IPS-18c (cell line): Measurements from ENCODE around the gene ELF5.

Experiments used
- H3K4me3 ChIP-seq: 2 replicates; pipeline ENCODE4 v1.7.0; 2013; ENCODE audit warnings: low read depth, mild to moderate bottlenecking, low read length, moderate library complexity; ENCODE audit not compliant: insufficient read depth
- H3K9me3 ChIP-seq: one replicate; pipeline ENCODE4 v1.6.1; 2013; ENCODE audit warnings: mild to moderate bottlenecking, low read length, moderate library complexity; ENCODE audit not compliant: control insufficient read depth, insufficient read depth

Gene ELF5

DNA sequence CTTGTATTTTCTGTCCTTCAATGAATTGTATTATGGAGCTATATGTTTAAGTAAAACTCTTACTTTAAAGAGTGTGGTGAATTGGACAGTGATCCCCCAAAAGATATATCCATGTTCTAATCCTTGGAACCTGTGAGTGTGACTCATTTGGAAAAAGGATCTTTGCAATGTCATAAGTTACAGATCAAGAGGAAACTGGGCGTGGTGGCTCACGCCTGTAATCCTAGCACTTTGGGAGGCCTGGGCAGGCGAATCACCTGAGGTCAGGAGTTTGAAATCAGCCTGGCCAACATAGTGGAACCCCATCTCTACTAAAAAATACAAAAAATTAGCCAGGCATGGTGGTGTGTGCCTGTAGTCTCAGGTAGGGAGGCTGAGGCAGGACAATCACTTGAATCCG, 36.7 kb downstream of the ELF5 start:
- Histone ChIP-seq H3K9me3 (no peaks in the 10 kb centered on the region), H3K4me3 (no peak overlapping the region)

DNA sequence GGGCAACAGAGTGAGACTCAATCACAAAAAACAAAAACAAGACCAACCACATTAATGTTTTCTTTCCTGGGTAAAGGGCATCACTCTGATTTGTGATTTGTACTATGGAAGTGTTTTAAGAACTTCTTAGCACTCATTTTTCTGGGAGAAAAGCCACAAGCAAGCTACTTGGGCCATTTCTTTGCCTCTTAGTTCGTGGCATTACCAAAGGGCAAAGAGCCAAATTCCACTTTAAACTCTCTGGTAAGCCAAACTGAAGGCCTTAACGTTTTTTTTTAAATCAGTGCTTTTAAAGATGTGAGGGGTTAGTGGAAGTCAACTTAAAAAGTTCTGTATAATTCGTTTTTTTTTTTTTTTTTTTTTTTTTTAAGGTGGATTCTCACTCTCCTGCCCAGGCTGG, 37.9 kb downstream of the ELF5 start:
- Histone ChIP-seq H3K4me3 (no peak overlapping the region), H3K9me3 (no peaks in the 10 kb centered on the region)

- Histone ChIP-seq H3K9me3 (no peaks in the 10 kb centered on the region), H3K4me3 (no peak overlapping the region)
Measured at GRCh38 chr11:34473603-34474169, 39.9 kb downstream of the ELF5 start.

- H3K4me3 ChIP-seq, result no peak overlapping the region
- H3K9me3 ChIP-seq, result no peaks in the 10 kb centered on the region
Measured at GRCh38 chr11:34468209-34468841, 45.3 kb downstream of the ELF5 start.

GRCh38 chr11:34466802-34467488, 46.6 kb downstream of the ELF5 start:
- Histone ChIP-seq H3K4me3 (no peak overlapping the region), H3K9me3 (no peaks in the 10 kb centered on the region)

GRCh38 chr11:34464591-34465051, 49.0 kb downstream of the ELF5 start:
- Histone ChIP-seq H3K4me3 (no peak overlapping the region), H3K9me3 (no peaks in the 10 kb centered on the region)

DNA sequence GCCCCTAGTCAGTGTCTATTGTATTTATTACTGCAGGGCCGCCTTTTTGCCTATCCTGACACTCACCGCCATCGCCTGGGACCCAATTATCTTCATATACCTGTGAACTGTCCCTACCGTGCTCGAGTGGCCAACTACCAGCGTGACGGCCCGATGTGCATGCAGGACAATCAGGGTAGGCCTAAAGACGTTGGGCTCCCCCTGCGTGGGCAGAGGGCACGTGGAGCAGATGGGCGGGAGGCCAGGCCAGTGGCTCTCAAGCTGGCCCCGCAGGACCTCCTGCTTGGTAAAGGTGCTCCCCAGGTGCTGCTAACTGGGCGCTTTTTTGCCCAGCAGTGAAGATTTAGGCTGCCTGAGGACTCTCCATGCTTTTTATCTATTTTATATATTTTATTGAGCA, 52.4 kb downstream of the ELF5 start:
- H3K4me3 ChIP-seq, result no peak overlapping the region

GRCh38 chr11:34460278-34460677, 53.3 kb downstream of the ELF5 start:
- no peak overlapping the region for H3K4me3 ChIP-seq
- no peaks in the 10 kb centered on the region for H3K9me3 ChIP-seq

More for the DNA sequence above, 52.4 kb downstream of the ELF5 start:
- no peaks in the 10 kb centered on the region for H3K9me3 ChIP-seq

DNA sequence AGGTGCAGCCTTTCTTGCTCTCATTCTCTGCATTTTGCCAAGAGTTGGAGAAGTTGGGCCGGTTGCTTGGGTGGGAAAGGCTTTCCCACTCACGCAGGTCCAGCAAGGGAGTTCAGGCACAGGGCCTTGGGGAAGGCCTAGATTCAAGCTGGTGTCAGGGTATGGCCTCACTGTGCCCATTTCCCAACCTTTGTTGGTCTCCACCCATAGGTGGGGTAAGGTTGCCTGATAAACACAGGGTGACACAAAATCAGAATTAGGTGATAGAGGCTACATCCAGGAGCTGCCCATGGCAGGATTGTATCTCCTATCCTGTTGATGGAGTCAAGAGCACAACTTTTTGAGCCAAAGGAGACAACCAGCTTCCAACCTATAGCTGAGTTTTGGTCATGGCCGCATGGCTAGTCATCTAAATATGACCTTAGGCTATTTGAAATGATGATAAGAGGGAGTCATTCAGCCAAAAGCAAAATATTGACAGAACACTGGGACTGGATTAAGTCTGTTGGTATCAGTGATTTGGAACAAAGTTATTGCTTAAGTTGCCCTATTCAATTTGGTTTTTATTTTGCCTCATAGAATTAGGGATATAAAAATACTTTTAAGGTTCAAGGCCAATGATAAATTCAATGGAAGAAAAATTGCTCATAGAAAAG, 54.0 kb downstream of the ELF5 start:
- no peaks in the 10 kb centered on the region for H3K9me3 ChIP-seq
- H3K4me3 ChIP-seq, result no peak overlapping the region

- Histone ChIP-seq H3K4me3 (no peak overlapping the region), H3K9me3 (no peaks in the 10 kb centered on the region)
Measured at GRCh38 chr11:34458525-34458924, 55.1 kb downstream of the ELF5 start.

DNA sequence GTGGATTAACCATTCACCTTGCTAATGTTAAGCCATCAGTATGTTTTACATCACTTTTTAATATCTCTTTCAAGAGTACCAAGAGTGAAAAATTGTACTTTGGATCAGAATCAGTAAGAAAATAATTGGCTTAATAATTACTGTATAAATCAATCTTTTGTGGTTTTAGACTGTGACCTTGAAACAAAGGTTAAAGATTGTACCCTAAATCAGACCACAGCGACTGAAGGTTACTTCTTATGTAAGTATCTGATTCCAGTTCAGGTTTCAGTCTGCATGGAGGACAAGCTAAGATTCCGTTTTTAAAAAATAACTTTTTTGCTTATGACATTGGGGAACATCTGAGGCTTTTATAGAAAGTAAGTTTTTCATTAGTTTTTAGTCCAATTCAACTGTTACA, 56.0 kb downstream of the ELF5 start:
- Histone ChIP-seq H3K4me3 (no peak overlapping the region), H3K9me3 (no peaks in the 10 kb centered on the region)

- Histone ChIP-seq H3K9me3 (no peaks in the 10 kb centered on the region), H3K4me3 (no peak overlapping the region)
Measured at GRCh38 chr11:34454308-34455032, 59.1 kb downstream of the ELF5 start.

DNA sequence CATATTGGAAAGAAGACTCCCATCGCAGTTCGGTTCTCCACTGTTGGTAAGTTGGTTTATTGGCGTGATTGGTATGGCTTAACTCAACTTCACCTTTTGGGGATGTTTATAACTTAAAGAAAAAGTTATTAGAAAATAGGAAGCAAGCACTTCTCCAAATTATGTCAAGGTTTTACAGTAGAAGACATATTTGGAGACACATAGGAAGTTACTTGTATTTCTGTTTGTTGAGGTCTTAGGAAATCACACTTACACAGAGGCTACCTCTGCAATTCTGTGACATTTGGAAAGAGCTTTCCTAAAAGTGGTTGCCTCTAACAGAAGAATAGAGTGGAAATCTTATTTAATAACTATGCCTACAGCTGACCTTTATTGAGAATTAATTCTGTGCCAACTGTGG, 62.5 kb downstream of the ELF5 start:
- Histone ChIP-seq H3K4me3 (no peak overlapping the region), H3K9me3 (no peaks in the 10 kb centered on the region)

DNA sequence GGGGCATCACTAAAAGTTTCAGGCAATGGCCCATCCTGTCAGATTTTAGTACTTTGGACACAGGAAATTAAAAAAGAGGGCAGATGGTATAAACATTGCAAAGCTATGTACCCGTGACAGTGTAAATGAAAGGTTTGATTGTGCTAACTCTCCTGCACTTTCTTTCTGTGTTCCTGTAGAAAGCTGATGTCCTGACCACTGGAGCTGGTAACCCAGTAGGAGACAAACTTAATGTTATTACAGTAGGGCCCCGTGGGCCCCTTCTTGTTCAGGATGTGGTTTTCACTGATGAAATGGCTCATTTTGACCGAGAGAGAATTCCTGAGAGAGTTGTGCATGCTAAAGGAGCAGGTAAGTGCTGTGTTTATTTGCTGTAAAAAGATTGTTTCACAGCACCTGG, 64.6 kb downstream of the ELF5 start:
- Histone ChIP-seq H3K9me3 (no peaks in the 10 kb centered on the region), H3K4me3 (no peak overlapping the region)

GRCh38 chr11:34448223-34448994, 65.2 kb downstream of the ELF5 start:
- H3K4me3 ChIP-seq, result no peak overlapping the region
- no peaks in the 10 kb centered on the region for H3K9me3 ChIP-seq

GRCh38 chr11:34447044-34447443, 66.5 kb downstream of the ELF5 start:
- Histone ChIP-seq H3K9me3 (no peaks in the 10 kb centered on the region), H3K4me3 (no peak overlapping the region)

- Histone ChIP-seq H3K9me3 (no peaks in the 10 kb centered on the region), H3K4me3 (no peak overlapping the region)
Measured at GRCh38 chr11:34446386-34446785, 67.2 kb downstream of the ELF5 start.
